Measurements from ENCODE around the gene CATSPER3.

DNA sequence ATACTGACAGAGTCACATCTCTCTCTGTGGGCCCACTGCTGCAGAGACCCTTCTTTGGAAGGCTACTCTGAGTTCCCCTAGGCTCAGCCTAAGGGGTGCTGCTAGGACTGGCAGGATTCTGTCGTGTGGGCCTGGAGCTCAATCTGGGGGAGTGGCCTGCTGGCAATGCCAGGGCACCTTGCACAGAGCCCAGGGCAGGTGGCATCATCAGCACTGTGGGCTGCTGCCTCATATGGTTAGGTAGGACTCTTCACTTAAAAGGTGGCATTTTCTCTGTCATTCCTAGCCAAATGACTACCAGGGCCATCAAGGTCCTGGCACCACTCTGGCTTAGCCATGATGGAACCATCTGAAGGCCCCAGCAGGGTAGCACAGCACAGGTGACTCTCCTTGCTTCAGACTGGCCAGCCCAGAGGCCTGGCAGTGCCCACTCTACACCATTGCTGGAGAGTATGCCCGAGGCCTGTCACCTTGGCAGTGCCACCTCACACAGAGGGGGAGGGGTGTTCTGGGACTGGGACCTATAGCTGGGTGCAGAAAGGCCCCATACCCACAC, 44.4 kb downstream of the CATSPER3 start:
- TF ChIP-seq, protein P1, sequence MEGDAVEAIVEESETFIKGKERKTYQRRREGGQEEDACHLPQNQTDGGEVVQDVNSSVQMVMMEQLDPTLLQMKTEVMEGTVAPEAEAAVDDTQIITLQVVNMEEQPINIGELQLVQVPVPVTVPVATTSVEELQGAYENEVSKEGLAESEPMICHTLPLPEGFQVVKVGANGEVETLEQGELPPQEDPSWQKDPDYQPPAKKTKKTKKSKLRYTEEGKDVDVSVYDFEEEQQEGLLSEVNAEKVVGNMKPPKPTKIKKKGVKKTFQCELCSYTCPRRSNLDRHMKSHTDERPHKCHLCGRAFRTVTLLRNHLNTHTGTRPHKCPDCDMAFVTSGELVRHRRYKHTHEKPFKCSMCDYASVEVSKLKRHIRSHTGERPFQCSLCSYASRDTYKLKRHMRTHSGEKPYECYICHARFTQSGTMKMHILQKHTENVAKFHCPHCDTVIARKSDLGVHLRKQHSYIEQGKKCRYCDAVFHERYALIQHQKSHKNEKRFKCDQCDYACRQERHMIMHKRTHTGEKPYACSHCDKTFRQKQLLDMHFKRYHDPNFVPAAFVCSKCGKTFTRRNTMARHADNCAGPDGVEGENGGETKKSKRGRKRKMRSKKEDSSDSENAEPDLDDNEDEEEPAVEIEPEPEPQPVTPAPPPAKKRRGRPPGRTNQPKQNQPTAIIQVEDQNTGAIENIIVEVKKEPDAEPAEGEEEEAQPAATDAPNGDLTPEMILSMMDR (IDR thresholded peaks at IDR 0.05): no peak
- TF ChIP-seq ZFX (IDR thresholded peaks at IDR 0.05; ENCODE audit: borderline replicate concordance): no peak

All from 22Rv1 (cell line).